Measurements from ENCODE around the gene TIAM1. TPM values are rescaled to one million over a fixed set of nuclear protein-coding genes. Genes with fewer than 3 reads are reported as not detected.

Gene TIAM1
- total RNA-seq, 4 donors from 2014 or later = 5.4 to 10.6 (median 6.0) TPM

- no peaks in the 10 kb centered on the region for H3K4me1 ChIP-seq
- no peaks in the 10 kb centered on the region for H3K36me3 ChIP-seq
- intact Hi-C loops (cut with DNase I) = no loop called here
- no peak overlapping the region for H3K4me3 ChIP-seq
- H3K27me3 ChIP-seq = no peaks in the 10 kb centered on the region
- H3K27ac ChIP-seq (replicated peaks in 1 of 4) = no peak overlapping the region
- 89% methylated on average over 5 of the region's 5 CpGs for WGBS
- TF ChIP-seq CTCF (IDR thresholded peaks at IDR 0.05) (no peak), POLR2A (IDR thresholded peaks at IDR 0.05; ENCODE audit: low read depth) (no peak), EP300 (IDR thresholded peaks at IDR 0.05) (no peak), POLR2AphosphoS5 (IDR thresholded peaks at IDR 0.05) (no peak)
- no peak for DNase-seq (ENCODE audit: extremely low spot score)
- H3K9me3 ChIP-seq = no peaks in the 10 kb centered on the region
Observed at GRCh38 chr21:31382060-31382459, 38.0 kb upstream of the TIAM1 start.

- WGBS = 82% methylated on average over 8 of the region's 8 CpGs
- TF ChIP-seq CTCF (IDR thresholded peaks at IDR 0.05) (no peak), POLR2AphosphoS5 (IDR thresholded peaks at IDR 0.05) (no peak), POLR2A (IDR thresholded peaks at IDR 0.05; ENCODE audit: low read depth) (no peak), EP300 (IDR thresholded peaks at IDR 0.05) (no peak)
- Histone ChIP-seq H3K9me3 (no peaks in the 10 kb centered on the region), H3K27ac (replicated peaks in 1 of 4) (no peak overlapping the region), H3K27me3 (peaks cover 0 to 6% (median 0%) of the 10 kb centered on the region in 4 donors), H3K4me3 (no peak overlapping the region), H3K36me3 (no peaks in the 10 kb centered on the region), H3K4me1 (no peaks in the 10 kb centered on the region)
- intact Hi-C loops (cut with DNase I) = no loop called here
- no peak for DNase-seq (ENCODE audit: extremely low spot score)
Observed at GRCh38 chr21:31376301-31376700, 32.2 kb upstream of the TIAM1 start.

GRCh38 chr21:31374395-31374794 lies 30.3 kb upstream of the TIAM1 start:
- no peak for TF ChIP-seq CTCF (IDR thresholded peaks at IDR 0.05)
- no peak for TF ChIP-seq POLR2A (IDR thresholded peaks at IDR 0.05; ENCODE audit: low read depth)
- TF ChIP-seq EP300 (IDR thresholded peaks at IDR 0.05) = no peak
- TF ChIP-seq POLR2AphosphoS5 (IDR thresholded peaks at IDR 0.05) = no peak
- intact Hi-C loops (cut with DNase I) = no loop called here
- H3K4me3 ChIP-seq = no peak overlapping the region
- 70% methylated on average over 4 of the region's 4 CpGs for WGBS
- no peaks in the 10 kb centered on the region for H3K9me3 ChIP-seq
- DNase-seq (ENCODE audit: extremely low spot score) = no peak
- H3K36me3 ChIP-seq = no peaks in the 10 kb centered on the region
- peaks cover 0 to 6% (median 0%) of the 10 kb centered on the region in 4 donors for H3K27me3 ChIP-seq
- no peak overlapping the region for H3K27ac ChIP-seq (replicated peaks in 1 of 4)
- no peaks in the 10 kb centered on the region for H3K4me1 ChIP-seq

- 98% methylated on average over 3 of the region's 3 CpGs for WGBS
- Histone ChIP-seq H3K27ac (replicated peaks in 1 of 4) (no peak overlapping the region), H3K36me3 (no peaks in the 10 kb centered on the region), H3K4me1 (no peaks in the 10 kb centered on the region), H3K4me3 (no peak overlapping the region), H3K27me3 (peaks cover 0 to 6% (median 0%) of the 10 kb centered on the region in 4 donors), H3K9me3 (no peaks in the 10 kb centered on the region)
- intact Hi-C loops (cut with DNase I) = no loop called here
- TF ChIP-seq CTCF (IDR thresholded peaks at IDR 0.05) (no peak), EP300 (IDR thresholded peaks at IDR 0.05) (no peak), POLR2A (IDR thresholded peaks at IDR 0.05; ENCODE audit: low read depth) (no peak), POLR2AphosphoS5 (IDR thresholded peaks at IDR 0.05) (no peak)
- DNase-seq (ENCODE audit: extremely low spot score) = no peak
Observed at GRCh38 chr21:31372471-31372765, 28.4 kb upstream of the TIAM1 start.

GRCh38 chr21:31371715-31372470 lies 27.8 kb upstream of the TIAM1 start:
- DNase-seq (ENCODE audit: extremely low spot score) = no peak
- Histone ChIP-seq H3K4me3 (no peak overlapping the region), H3K27me3 (peaks cover 0 to 6% (median 0%) of the 10 kb centered on the region in 4 donors), H3K9me3 (no peaks in the 10 kb centered on the region), H3K36me3 (no peaks in the 10 kb centered on the region), H3K27ac (replicated peaks in 1 of 4) (no peak overlapping the region), H3K4me1 (no peaks in the 10 kb centered on the region)
- WGBS = 79% methylated on average over 6 of the region's 6 CpGs
- TF ChIP-seq CTCF (IDR thresholded peaks at IDR 0.05) (no peak), POLR2AphosphoS5 (IDR thresholded peaks at IDR 0.05) (no peak), POLR2A (IDR thresholded peaks at IDR 0.05; ENCODE audit: low read depth) (no peak), EP300 (IDR thresholded peaks at IDR 0.05) (no peak)
- intact Hi-C loops (cut with DNase I) = no loop called here

Data from esophagus muscularis mucosa (tissue), 4 donors.